PFSK-1 (cell line): ENCODE measurements around the gene CDC37.

ENCODE experiments used
- FOXP2 ChIP-seq: optimal IDR thresholded peaks from 2 replicates; pipeline ENCODE3; 2011; ENCODE audit warnings: borderline replicate concordance, control low read depth, inconsistent platforms; ENCODE audit not compliant: insufficient read depth; ENCODE audit errors: extremely low read length, extremely low read depth
- POLR2AphosphoS5 ChIP-seq: IDR thresholded peaks from 2 replicates; pipeline ENCODE4 v1.6.1; 2012; ENCODE audit warnings: low read depth, mild to moderate bottlenecking, control low read depth, low read length, moderate library complexity
- REST ChIP-seq, 2 experiments: IDR thresholded peaks; 2 replicates each; pipeline versions ENCODE4 v1.6.1 to v1.8.0; 2011 to 2012; ENCODE audit warnings: low read depth in 2 of 2, low read length in 2 of 2, control low read depth in 1 of 2, inconsistent platforms in 1 of 2, mild to moderate bottlenecking in 1 of 2, moderate library complexity in 1 of 2; ENCODE audit not compliant: insufficient read depth in 1 of 2
- SIN3A ChIP-seq: IDR thresholded peaks from 2 replicates; pipeline ENCODE4 v1.6.1; 2012; ENCODE audit warnings: mild to moderate bottlenecking, low read length, moderate library complexity, borderline replicate concordance; ENCODE audit not compliant: insufficient read depth
- TAF1 ChIP-seq: IDR thresholded peaks from 2 replicates; pipeline ENCODE4 v1.6.1; 2012; ENCODE audit warnings: low read length, control low read depth, borderline replicate concordance; ENCODE audit not compliant: insufficient read depth

The CDC37 gene

GRCh38 chr19:10431254-10431942, 28.1 kb upstream of the CDC37 start:
- TF ChIP-seq SIN3A (no peak), POLR2AphosphoS5 (no peak), REST (IDR thresholded peaks at IDR 0.05; ENCODE audit: insufficient read depth in 1 of 2, low read depth in 2 of 2, low read length in 2 of 2) (no peak)

- TF ChIP-seq REST (IDR thresholded peaks at IDR 0.05; ENCODE audit: insufficient read depth in 1 of 2, low read depth in 2 of 2, low read length in 2 of 2) (no peak), POLR2AphosphoS5 (no peak)
Observed at GRCh38 chr19:10430505-10431253, 27.3 kb upstream of the CDC37 start.

- TF ChIP-seq SIN3A (no peak), FOXP2 (no peak), TAF1 (no peak), REST (IDR thresholded peaks at IDR 0.05; ENCODE audit: insufficient read depth in 1 of 2, low read depth in 2 of 2, low read length in 2 of 2) (no peak), POLR2AphosphoS5 (no peak)
Observed at GRCh38 chr19:10428996-10429381, 25.6 kb upstream of the CDC37 start.

GRCh38 chr19:10427169-10427568, 23.8 kb upstream of the CDC37 start:
- no peak for TF ChIP-seq REST (IDR thresholded peaks at IDR 0.05; ENCODE audit: insufficient read depth in 1 of 2, low read depth in 2 of 2, low read length in 2 of 2)
- no peak for TF ChIP-seq SIN3A
- TF ChIP-seq POLR2AphosphoS5 = no peak
- TF ChIP-seq TAF1 = no peak
- TF ChIP-seq FOXP2 = no peak
